Loucy (cell line): ENCODE measurements around the gene FAM20C.

Experiments
- EZH2phosphoT487 ChIP-seq: fragments of 200-600 bp; IDR thresholded peaks from 2 replicates; pipeline ENCODE4 v1.6.1; 2018; ENCODE audit warnings: antibody characterized with exemption, mild to moderate bottlenecking, moderate library complexity, borderline replicate concordance
- TF ChIP-seq, protein P1 (sequence below): fragments of 200-600 bp; sonication (generic); conservative IDR thresholded peaks from 2 replicates; pipeline ENCODE4 v1.5.1; 2014; ENCODE audit warnings: mild to moderate bottlenecking, antibody characterized with exemption, low read length

GRCh38 chr7:285731-286130 is 93.4 kb downstream of the FAM20C start:
- TF ChIP-seq, protein P1, sequence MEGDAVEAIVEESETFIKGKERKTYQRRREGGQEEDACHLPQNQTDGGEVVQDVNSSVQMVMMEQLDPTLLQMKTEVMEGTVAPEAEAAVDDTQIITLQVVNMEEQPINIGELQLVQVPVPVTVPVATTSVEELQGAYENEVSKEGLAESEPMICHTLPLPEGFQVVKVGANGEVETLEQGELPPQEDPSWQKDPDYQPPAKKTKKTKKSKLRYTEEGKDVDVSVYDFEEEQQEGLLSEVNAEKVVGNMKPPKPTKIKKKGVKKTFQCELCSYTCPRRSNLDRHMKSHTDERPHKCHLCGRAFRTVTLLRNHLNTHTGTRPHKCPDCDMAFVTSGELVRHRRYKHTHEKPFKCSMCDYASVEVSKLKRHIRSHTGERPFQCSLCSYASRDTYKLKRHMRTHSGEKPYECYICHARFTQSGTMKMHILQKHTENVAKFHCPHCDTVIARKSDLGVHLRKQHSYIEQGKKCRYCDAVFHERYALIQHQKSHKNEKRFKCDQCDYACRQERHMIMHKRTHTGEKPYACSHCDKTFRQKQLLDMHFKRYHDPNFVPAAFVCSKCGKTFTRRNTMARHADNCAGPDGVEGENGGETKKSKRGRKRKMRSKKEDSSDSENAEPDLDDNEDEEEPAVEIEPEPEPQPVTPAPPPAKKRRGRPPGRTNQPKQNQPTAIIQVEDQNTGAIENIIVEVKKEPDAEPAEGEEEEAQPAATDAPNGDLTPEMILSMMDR: no peak
- no peak for TF ChIP-seq EZH2phosphoT487
